Endodermal cell (in vitro differentiated cells): Measurements from ENCODE around the gene ZMPSTE24. TPM values are rescaled to one million over a fixed set of nuclear protein-coding genes. Genes with fewer than 3 reads are reported as not detected.

ENCODE experiments used
- DNase-seq: peaks from one replicate; pipeline ENCODE4 v3.0.0-alpha.2; 2017
- H3K27ac ChIP-seq: 2 replicates; pipeline ENCODE4 v1.5.1; 2013; ENCODE audit warnings: mild to moderate bottlenecking, low read depth, low read length, moderate library complexity
- H3K27me3 ChIP-seq: 2 replicates; pipeline ENCODE4 v1.6.1; 2013; ENCODE audit warnings: mild to moderate bottlenecking, low read length, moderate library complexity; ENCODE audit not compliant: insufficient read depth, control insufficient read depth, poor library complexity, severe bottlenecking
- H3K36me3 ChIP-seq: 2 replicates; pipeline ENCODE4 v1.7.0; 2013; ENCODE audit warnings: mild to moderate bottlenecking, low read length, moderate library complexity; ENCODE audit not compliant: control insufficient read depth, insufficient read depth
- H3K4me1 ChIP-seq: one replicate; pipeline ENCODE4 v1.7.0; 2013; ENCODE audit warnings: low read length; ENCODE audit not compliant: control insufficient read depth, insufficient read depth
- H3K4me3 ChIP-seq: 2 replicates; pipeline ENCODE4 v1.5.1; 2013; ENCODE audit warnings: mild to moderate bottlenecking, low read length, moderate library complexity
- H3K9ac ChIP-seq: 2 replicates; pipeline ENCODE4 v1.6.1; 2013; ENCODE audit warnings: mild to moderate bottlenecking, low read length, moderate library complexity; ENCODE audit not compliant: poor library complexity, severe bottlenecking; ENCODE audit errors: extremely low read depth
- H3K9me3 ChIP-seq: 2 replicates; pipeline ENCODE4 v1.6.1; 2013; ENCODE audit warnings: mild to moderate bottlenecking, low read length, moderate library complexity; ENCODE audit not compliant: control insufficient read depth
- H3K27ac Mint-ChIP-seq: 2 replicates; pipeline ENCODE4 v1.8.0; 2020; ENCODE audit warnings: mixed read lengths
- H3K27me3 Mint-ChIP-seq: 2 replicates; pipeline ENCODE4 v1.8.0; 2021; ENCODE audit warnings: mild to moderate bottlenecking, mixed read lengths; ENCODE audit not compliant: insufficient read depth
- H3K36me3 Mint-ChIP-seq: 2 replicates; pipeline ENCODE4 v1.8.0; 2020; ENCODE audit warnings: low read depth, mixed read lengths
- H3K4me1 Mint-ChIP-seq: 2 replicates; pipeline ENCODE4 v1.8.0; 2020; ENCODE audit warnings: mixed read lengths
- H3K4me3 Mint-ChIP-seq: 2 replicates; pipeline ENCODE4 v1.8.0; 2020; ENCODE audit warnings: mild to moderate bottlenecking, moderate library complexity, mixed read lengths
- H3K9me3 Mint-ChIP-seq: 2 replicates; pipeline ENCODE4 v1.8.0; 2020; ENCODE audit warnings: mild to moderate bottlenecking, mixed read lengths
- CTCF ChIP-seq: fragments of 200-600 bp; sonication (generic); conservative IDR thresholded peaks from 2 replicates; pipeline ENCODE4 v1.5.0; 2021; ENCODE audit warnings: antibody characterized with exemption, mild to moderate bottlenecking
- WGBS, 2 experiments: methylation state at CpG; one replicate each; pipeline versions ENCODE4 v1.1.5 to v1.1.7; 2013; ENCODE audit warnings: missing lambda C conversion rate in 2 of 2, mixed read lengths in 1 of 2; ENCODE audit not compliant: insufficient coverage in 1 of 2, insufficient read length in 1 of 2; 5-methylcytosine and 5-hydroxymethylcytosine counted together
- total RNA-seq, 2 donors: library from RNA; stranded (reverse); fragmentation: NEBNext Ultra II Directional in 1 of 2; extraction: Animal tissue kit (Norgen Biotek cat#: 25700) in 1 of 2; gene quantifications; 2 replicates in 1 of 2; 3 replicates in 1 of 2; pipeline ENCODE4 v1.2.1, GENCODE V29; 2021

The ZMPSTE24 gene
- total RNA-seq, 2 donors from 2014 or later, result 41.4 to 42.4 TPM

GRCh38 chr1:40315795-40316594 is 58.0 kb downstream of the ZMPSTE24 start:
- peak overlapping the region; percentile 83 for H3K4me3 ChIP-seq
- peak overlapping the region; percentile 45 for H3K9ac ChIP-seq
- H3K4me1 ChIP-seq, result peaks cover 10% of the 10 kb centered on the region
- no peaks in the 10 kb centered on the region for H3K9me3 ChIP-seq
- H3K27me3 ChIP-seq, result peaks cover 13% of the 10 kb centered on the region
- H3K36me3 ChIP-seq, result peaks cover 26% of the 10 kb centered on the region
- Mint-ChIP-seq H3K4me1 (peaks cover 18% of the 10 kb centered on the region), H3K27ac (peak overlapping the region; percentile 90), H3K4me3 (peak overlapping the region; percentile 80), H3K27me3 (peaks cover 43% of the 10 kb centered on the region), H3K9me3 (no peaks in the 10 kb centered on the region), H3K36me3 (peaks cover 29% of the 10 kb centered on the region)
- peak; percentile 85 for DNase-seq
- TF ChIP-seq CTCF, result no peak
- 6% methylated on average over 17 to 41 of the region's 41 CpGs for WGBS, 2 experiments
- peak overlapping the region; percentile 78 for H3K27ac ChIP-seq

DNA sequence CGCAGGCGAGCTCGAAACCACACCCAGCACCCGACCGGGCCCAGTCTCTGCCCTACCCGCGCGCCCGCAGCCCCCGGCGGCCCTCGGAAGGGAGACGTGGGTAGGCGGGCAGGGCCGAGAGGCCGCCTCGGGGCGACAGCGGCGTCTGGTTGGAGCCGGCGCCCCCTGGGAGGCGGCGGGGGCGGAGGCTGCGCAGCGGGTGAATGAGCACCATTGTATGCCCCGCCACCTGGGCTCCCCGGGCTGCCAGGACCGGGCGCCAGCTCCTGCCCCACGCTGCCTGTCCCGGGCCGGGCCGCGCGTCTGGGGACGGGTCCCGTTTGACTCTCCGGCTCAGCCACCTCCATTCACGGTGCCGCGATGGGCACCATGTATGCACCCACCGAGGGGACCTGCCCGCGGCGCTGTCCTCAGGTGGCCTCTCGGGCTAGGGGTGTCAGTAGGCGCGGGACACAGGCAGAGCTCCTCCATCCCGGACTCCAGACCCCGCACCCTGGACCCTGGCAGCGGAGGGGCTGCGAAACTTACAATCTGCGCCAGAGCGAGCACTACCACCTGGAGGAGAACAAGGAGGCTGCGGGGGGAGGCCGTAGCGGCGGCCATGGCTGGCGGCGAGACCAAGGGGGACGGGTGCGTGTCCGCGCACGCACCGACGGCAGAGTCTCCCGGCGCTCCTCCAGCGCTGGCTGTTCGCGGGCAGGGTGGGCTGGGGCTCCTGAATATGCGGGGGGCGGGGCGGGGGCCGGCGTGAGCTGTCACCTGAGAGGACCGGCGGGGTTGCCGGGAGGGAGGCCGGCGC is 58.8 kb downstream of the ZMPSTE24 start, which contains the start of gene COL9A2:
COL9A2 (minus strand) TSS at position 692 of the 799 bp plus-strand sequence; CDS start at position 603, 89 bp downstream.
- Histone ChIP-seq H3K9me3 (no peaks in the 10 kb centered on the region), H3K4me1 (peaks cover 10% of the 10 kb centered on the region), H3K4me3 (peak within 1 kb of the TSS; percentile 83), H3K9ac (peak within 1 kb of the TSS; percentile 45), H3K27ac (no peak within 1 kb of the TSS), H3K36me3 (peaks cover 20% of the 10 kb centered on the region), H3K27me3 (peaks cover 13% of the 10 kb centered on the region)
- peaks cover 22% of the 10 kb centered on the region for H3K36me3 Mint-ChIP-seq
- H3K9me3 Mint-ChIP-seq, result no peaks in the 10 kb centered on the region
- peak within 1 kb of the TSS; percentile 90 for H3K27ac Mint-ChIP-seq
- peak; percentile 82 for DNase-seq
- peaks cover 43% of the 10 kb centered on the region for H3K27me3 Mint-ChIP-seq
- peak within 1 kb of the TSS; percentile 80 for H3K4me3 Mint-ChIP-seq
- WGBS, 2 experiments, result 3 to 6% methylated on average over 23 to 84 of the region's 84 CpGs
- H3K4me1 Mint-ChIP-seq, result peaks cover 18% of the 10 kb centered on the region
- no peak for TF ChIP-seq CTCF

- Mint-ChIP-seq H3K27ac (no peak overlapping the region), H3K4me3 (peak overlapping the region; percentile 80), H3K36me3 (peaks cover 18% of the 10 kb centered on the region), H3K27me3 (peaks cover 43% of the 10 kb centered on the region), H3K4me1 (peaks cover 18% of the 10 kb centered on the region), H3K9me3 (no peaks in the 10 kb centered on the region)
- H3K4me1 ChIP-seq, result peaks cover 10% of the 10 kb centered on the region
- peak; percentile 74 for DNase-seq
- no peak overlapping the region for H3K27ac ChIP-seq
- H3K27me3 ChIP-seq, result peaks cover 13% of the 10 kb centered on the region
- no peak overlapping the region for H3K4me3 ChIP-seq
- TF ChIP-seq CTCF, result no peak
- WGBS, 2 experiments, result 36 to 43% methylated on average over 11 to 21 of the region's 21 CpGs
- peaks cover 14% of the 10 kb centered on the region for H3K36me3 ChIP-seq
- H3K9me3 ChIP-seq, result no peaks in the 10 kb centered on the region
- H3K9ac ChIP-seq, result no peak overlapping the region
These were observed 59.5 kb downstream of the ZMPSTE24 start for GRCh38 chr1:40317394-40318074.
